Kidney (tissue), 14 donors: ENCODE data around the gene IL11. TPM values are rescaled to one million over a fixed set of nuclear protein-coding genes. Genes with fewer than 3 reads are reported as not detected.

Experiments
- DNase-seq, 5 donors: peaks; one replicate each; pipeline ENCODE4 v3.0.0-alpha.2; 2013 to 2020
- FAIRE-seq: peaks from 2 replicates; lab custom pipeline; 2012; peaks lifted over from hg19 to GRCh38; lab: Jason Lieb, UNC
- H3K27ac ChIP-seq, 2 donors: one replicate each; pipeline ENCODE4 v1.7.0; 2013; ENCODE audit warnings: low read depth in 2 of 2, low read length in 2 of 2, inconsistent platforms in 1 of 2
- H3K27me3 ChIP-seq: one replicate; pipeline ENCODE4 v1.7.1; 2013; ENCODE audit warnings: low read length, inconsistent platforms; ENCODE audit not compliant: control insufficient read depth, insufficient read depth
- H3K36me3 ChIP-seq, 3 donors: one replicate each; pipeline versions ENCODE4 v1.7.0 to v1.7.1; 2013; ENCODE audit warnings: low read length in 3 of 3, control low read depth in 1 of 3, inconsistent platforms in 1 of 3; ENCODE audit not compliant: insufficient read depth in 3 of 3, control insufficient read depth in 2 of 3
- H3K4me1 ChIP-seq, 3 donors: one replicate each; pipeline versions ENCODE4 v1.7.0 to v1.7.1; 2013; ENCODE audit warnings: low read length in 3 of 3, inconsistent platforms in 1 of 3, low read depth in 1 of 3; ENCODE audit not compliant: control insufficient read depth in 2 of 3, insufficient read depth in 2 of 3
- H3K4me3 ChIP-seq, 3 donors: one replicate each; pipeline versions ENCODE4 v1.7.0 to v1.8.1; 2013; ENCODE audit warnings: low read length in 3 of 3, control low read depth in 1 of 3, inconsistent platforms in 1 of 3
- H3K9ac ChIP-seq, 3 donors: one replicate each; pipeline versions ENCODE4 v1.7.0 to v1.7.1; 2013; ENCODE audit warnings: low read length in 3 of 3, control low read depth in 1 of 3, inconsistent platforms in 1 of 3
- H3K9me3 ChIP-seq, 3 donors: one replicate each; pipeline versions ENCODE4 v1.7.0 to v1.7.1; 2013; ENCODE audit warnings: low read length in 3 of 3, control low read depth in 1 of 3, inconsistent platforms in 1 of 3; ENCODE audit not compliant: control insufficient read depth in 2 of 3, insufficient read depth in 1 of 3
- CTCF ChIP-seq: IDR thresholded peaks from 3 replicates; pipeline ENCODE4 v1.5.1; 2012; ENCODE audit warnings: mild to moderate bottlenecking, moderate library complexity, borderline replicate concordance; ENCODE audit not compliant: insufficient read depth; ENCODE audit errors: extremely low read depth
- intact Hi-C: fragments of 100-400 bp; cut with DNase I; formaldehyde crosslinking; loops from one replicate; pipeline ENCODE4 v1.11.1; 2022
- polyA plus RNA-seq: library from polyadenylated mRNA; stranded (reverse); fragments of 350-450 nt; fragmentation: Illumina TruSeq; extraction: RNeasy Lipid Tissue Mini Kit (QIAGEN cat#74804); gene quantifications from one replicate; pipeline ENCODE4 v1.2.3, GENCODE V29; 2014; ENCODE audit warnings: low read depth, low replicate concordance; ENCODE audit not compliant: insufficient read depth
- total RNA-seq: library from RNA; stranded (reverse); fragmentation: NEBNext Ultra II Directional; extraction: Animal tissue kit (Norgen Biotek cat#: 25700); gene quantifications from one replicate; pipeline ENCODE4 v1.2.1, GENCODE V29; 2021
- donor health status: control.
- donor health status: control.
- donor health status: control.
- donor health status: control.
- donor health status: control.
- donor health status: DM: yes; HTN: yes; CAD: no.
- donor health status: Normal renal cell carcinoma (clear cell type).

Gene IL11
- total and polyA plus RNA-seq, 2 donors from 2014 or later: 0.37 to 0.47 TPM

- intact Hi-C loops: no loop called here
- FAIRE-seq: no peak
- H3K27ac ChIP-seq: peak overlapping the region; percentile 22 to 71
- peak; percentile 79 to 89 (median 80) for DNase-seq
- H3K9ac ChIP-seq: peak overlapping the region in 1 of 3 donors; percentile 35
- H3K27me3 ChIP-seq: no peaks in the 10 kb centered on the region
- peaks cover 0 to 16% (median 3%) of the 10 kb centered on the region in 3 donors for H3K36me3 ChIP-seq
- peak overlapping the region; percentile 40 to 48 (median 48) for H3K4me3 ChIP-seq
- TF ChIP-seq CTCF: peak; percentile 29
- no peaks in the 10 kb centered on the region for H3K9me3 ChIP-seq
- H3K4me1 ChIP-seq: peaks cover 0 to 33% (median 23%) of the 10 kb centered on the region in 3 donors
Observed at GRCh38 chr19:55383279-55384130, 13.2 kb upstream of the IL11 start.

- Histone ChIP-seq H3K27ac (no peak overlapping the region), H3K4me3 (no peak overlapping the region), H3K4me1 (peaks cover 0 to 24% (median 15%) of the 10 kb centered on the region in 3 donors), H3K27me3 (no peaks in the 10 kb centered on the region), H3K36me3 (peaks cover 0 to 7% (median 0%) of the 10 kb centered on the region in 3 donors), H3K9me3 (no peaks in the 10 kb centered on the region), H3K9ac (no peak overlapping the region)
- FAIRE-seq (no peak), DNase-seq (no peak)
- no peak for TF ChIP-seq CTCF
- intact Hi-C loops: no loop called here
Observed at GRCh38 chr19:55382522-55383054, 12.3 kb upstream of the IL11 start.

GRCh38 chr19:55382013-55382412 is 11.8 kb upstream of the IL11 start:
- Histone ChIP-seq H3K27ac (no peak overlapping the region), H3K36me3 (peaks cover 0 to 1% (median 0%) of the 10 kb centered on the region in 3 donors), H3K4me1 (peaks cover 0 to 19% (median 10%) of the 10 kb centered on the region in 3 donors), H3K27me3 (no peaks in the 10 kb centered on the region), H3K4me3 (no peak overlapping the region), H3K9me3 (no peaks in the 10 kb centered on the region), H3K9ac (no peak overlapping the region)
- no peak for TF ChIP-seq CTCF
- DNase-seq (no peak), FAIRE-seq (no peak)
- intact Hi-C loops: no loop called here
